ENCODE results near the gene DUSP3.

The DUSP3 gene

GRCh38 chr17:43767053-43767712 lies 11.6 kb downstream of the DUSP3 start:
- DNase-seq: no peak

DNA sequence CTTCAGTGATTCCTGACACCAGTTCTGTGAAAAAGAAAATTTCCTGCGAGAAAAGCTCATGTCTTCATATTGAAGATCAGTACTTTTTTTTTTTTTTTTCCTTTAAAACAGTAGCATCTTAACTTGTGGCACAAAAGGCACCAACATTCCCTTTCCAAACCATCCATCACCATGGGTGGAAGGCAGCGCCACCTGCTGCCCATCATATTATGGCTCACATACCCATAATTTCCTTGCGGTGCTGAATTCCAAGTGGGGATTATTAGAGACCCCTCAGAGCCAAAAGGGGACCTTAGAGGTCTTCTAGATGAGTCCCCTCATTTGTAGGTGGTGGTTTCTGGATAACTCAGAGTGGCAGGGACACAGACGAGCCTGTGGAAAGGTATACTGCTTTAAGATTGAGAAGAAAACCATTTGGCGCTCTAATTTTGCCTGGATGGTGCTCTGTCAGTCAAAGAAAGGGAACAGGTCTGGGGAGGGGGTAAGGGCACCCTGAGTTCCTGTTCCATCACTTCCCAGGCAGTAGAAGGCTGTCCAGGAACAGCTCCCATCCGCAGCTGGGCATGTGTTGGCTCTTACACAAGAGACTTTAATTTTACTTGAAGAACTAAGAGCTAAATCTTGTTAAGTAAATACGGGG lies 12.2 kb downstream of the DUSP3 start:
- DNase-seq: peak; percentile 43

- DNase-seq: peak; percentile 91
These were observed 18.4 kb downstream of the DUSP3 start for GRCh38 chr17:43760254-43760852.

- no peak for DNase-seq
These were observed 18.9 kb downstream of the DUSP3 start for GRCh38 chr17:43759836-43760235.

GRCh38 chr17:43758497-43759174 lies 20.1 kb downstream of the DUSP3 start, which contains the start of gene SOST:
SOST (minus strand) TSS chr17:43758791; CDS start chr17:43758741, 50 bp downstream.
- no peak for DNase-seq

DNA sequence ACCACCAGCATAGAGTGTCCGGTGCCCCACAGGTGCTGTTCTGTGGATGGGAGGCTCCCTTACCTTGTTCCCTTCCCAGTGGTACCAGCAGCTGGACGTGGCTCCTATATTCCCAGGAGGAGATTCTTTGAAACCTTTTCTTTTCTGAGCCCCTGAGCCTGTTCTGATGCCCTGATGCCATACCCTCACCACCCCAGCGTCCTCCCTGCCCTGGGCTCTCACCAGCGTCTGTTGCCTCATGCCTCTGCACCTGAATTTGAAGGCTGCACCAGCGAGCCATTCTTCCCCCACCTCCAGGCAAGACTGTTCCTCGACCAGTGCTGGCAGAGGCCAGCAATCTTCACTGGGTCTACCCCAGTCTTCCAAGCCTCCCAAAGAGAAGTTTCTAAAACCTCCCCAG lies 20.7 kb downstream of the DUSP3 start:
- no peak for DNase-seq

GRCh38 chr17:43757171-43757660 lies 21.6 kb downstream of the DUSP3 start:
- DNase-seq: no peak

- DNase-seq: no peak
These were observed 22.6 kb downstream of the DUSP3 start for GRCh38 chr17:43756201-43756600.

DNA sequence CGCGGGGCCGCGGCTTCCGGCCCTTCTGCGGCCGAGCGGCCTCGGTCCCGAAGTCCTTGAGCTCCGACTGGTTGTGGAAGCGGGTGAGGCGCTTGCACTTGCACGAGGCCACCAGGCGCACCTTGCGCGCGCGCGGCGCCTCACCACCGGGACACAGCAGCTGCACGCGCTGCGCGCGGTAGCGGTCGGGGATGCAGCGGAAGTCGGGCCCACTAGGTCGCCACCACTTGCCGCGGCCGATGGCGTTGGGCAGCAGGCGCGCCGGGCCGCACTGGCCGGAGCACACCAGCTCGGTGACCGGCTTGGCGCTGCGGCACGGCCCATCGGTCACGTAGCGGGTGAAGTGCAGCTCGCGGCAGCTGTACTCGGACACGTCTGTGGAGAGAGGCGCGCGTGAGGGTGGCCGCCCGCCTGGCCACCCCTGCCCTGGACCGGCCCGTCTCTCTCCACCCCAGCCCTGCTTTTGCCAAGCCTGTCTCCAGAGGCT lies 23.3 kb downstream of the DUSP3 start:
- no peak for DNase-seq

DNA sequence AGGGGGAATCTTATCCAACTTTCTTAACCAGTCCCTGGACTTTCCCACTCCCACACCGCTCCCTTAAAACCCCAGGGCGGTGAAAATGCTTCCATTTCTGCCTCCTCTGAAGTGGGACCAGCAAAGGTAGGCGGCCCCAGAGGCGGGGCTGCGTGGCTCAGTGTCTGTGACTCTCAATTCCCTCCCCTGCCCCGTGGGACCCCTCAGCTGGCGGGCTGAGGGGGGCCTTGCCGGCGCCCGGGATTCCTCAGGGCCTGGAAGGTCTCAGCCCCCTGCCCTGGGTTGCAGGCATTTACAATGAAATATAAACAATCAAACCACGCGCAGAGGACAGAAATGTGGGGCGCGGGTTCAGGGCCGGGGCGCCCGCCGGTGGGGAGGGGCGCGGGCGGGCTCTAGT lies 23.8 kb downstream of the DUSP3 start:
- DNase-seq: no peak

GRCh38 chr17:43753493-43754129 lies 25.2 kb downstream of the DUSP3 start:
- no peak for DNase-seq

DNA sequence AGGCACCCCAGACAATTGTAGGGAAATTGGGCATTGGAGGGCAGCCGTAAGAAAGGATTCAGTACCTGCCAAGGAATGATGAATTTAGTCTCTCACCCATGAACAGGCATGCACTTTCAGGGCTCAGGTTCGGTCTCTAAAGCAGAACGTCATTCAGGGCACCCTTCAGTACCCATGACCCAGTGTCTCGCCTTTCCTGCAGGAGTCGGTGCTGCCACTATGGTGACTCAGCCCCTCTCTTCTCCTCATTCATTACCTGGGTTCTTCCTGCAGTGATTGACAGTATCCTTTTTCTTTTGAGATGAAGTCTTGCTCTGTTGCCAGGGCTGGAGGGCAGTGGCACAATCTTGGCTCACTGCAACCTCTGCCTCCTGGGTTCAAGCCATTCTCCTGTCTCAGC lies 28.6 kb downstream of the DUSP3 start:
- DNase-seq: no peak

GRCh38 chr17:43745541-43745940 lies 33.2 kb downstream of the DUSP3 start:
- DNase-seq: no peak

DNA sequence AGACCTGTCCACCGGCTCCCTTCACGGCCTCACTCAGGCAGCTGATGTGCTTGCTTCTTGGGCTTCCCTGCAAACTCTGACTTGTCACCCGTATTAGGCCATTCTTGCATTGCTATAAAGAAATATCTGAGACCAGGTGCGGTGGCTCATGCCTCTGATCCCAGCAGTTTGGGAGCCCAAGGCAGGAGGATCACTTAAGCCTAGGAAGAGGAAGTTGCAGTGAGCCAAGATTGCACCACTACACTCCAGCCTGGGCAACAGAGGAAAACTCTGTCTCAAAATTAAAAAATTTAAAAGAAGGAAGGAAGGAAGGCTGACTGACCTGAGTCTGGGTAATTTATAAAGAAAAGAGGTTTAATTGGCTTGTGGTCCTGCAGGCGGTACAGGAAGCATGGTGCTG lies 37.1 kb downstream of the DUSP3 start:
- DNase-seq: no peak

DNA sequence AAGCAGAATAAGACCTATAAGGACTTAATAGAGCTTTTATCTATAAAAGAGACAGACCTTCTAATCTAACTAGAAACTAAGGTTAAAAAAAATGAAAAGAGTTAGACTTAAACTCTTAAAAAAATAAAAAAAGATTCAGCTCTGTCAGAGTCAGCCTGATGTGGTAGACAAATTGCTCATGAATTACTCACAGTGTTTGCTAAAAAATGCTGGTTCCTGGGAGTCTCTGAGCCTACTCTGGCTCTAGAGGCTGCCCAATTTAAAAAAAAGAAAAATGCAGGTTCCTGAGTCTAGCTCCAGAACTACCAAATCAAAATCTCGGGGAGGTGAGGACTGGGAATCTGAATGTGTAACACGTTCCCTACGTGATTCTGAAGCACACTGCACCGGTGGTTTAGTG lies 38.2 kb downstream of the DUSP3 start:
- DNase-seq: no peak

- DNase-seq: no peak
These were observed 41.1 kb downstream of the DUSP3 start for GRCh38 chr17:43737722-43738121.

- no peak for DNase-seq
These were observed 42.4 kb downstream of the DUSP3 start for GRCh38 chr17:43736389-43736788.

DNA sequence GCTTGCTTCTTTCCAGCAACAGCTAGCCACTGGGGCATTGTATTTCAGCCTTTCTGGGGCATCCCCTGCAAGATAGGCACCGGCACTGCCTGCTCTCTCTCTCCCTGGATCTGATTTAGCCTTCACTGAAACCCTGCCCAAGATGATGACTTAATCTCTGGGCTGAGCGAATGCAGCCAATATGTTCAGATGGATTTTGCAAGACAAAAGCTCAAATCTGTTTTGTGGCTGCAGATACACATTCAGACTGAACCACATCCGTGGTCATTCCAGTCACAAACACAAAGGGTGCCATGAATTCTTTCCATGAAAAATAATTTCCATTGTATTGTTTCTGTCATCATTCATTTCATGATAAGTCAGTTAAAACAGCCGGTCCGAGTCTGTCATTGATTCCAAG lies 44.4 kb downstream of the DUSP3 start:
- DNase-seq: no peak

DNA sequence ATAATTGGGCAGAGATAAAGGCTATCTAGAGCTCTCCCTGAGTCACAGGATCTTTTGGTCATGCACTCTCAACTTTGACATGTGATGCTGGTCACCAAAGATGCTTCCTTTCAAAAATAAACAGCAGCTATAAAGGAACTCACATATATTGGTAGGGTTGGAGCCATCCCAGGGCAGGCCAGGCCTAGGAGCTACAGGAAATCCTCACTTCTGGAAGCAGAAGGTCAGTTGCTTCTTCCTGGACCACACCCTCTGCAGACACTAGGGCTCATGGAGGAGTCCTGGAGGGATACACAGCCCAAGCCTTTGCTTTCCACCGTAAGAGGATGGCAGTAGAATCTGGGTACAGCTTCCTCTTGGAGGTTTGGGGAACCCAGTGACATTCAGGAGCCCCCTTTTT lies 44.8 kb downstream of the DUSP3 start:
- no peak for DNase-seq

DNA sequence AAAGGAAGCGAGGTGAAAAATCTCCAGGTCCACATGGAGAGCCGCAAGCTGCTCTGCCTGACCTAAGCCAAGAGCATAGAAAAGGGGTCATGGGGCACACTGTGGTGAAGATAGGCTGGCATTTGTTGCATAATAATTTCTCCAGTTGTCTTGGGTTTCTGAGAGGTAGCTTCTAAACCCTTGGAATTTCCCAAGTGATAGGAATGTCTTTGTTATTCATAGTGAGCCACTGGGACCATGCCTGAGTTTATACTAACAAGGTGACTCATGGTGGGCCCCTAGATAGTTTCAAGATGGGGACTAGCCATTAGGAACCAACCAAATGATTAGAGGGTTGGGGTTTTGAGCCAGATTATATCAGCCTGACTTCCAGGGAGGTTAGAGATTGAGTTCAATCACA lies 45.8 kb downstream of the DUSP3 start:
- DNase-seq: no peak

GRCh38 chr17:43728081-43728480 lies 50.7 kb downstream of the DUSP3 start:
- no peak for DNase-seq

DNA sequence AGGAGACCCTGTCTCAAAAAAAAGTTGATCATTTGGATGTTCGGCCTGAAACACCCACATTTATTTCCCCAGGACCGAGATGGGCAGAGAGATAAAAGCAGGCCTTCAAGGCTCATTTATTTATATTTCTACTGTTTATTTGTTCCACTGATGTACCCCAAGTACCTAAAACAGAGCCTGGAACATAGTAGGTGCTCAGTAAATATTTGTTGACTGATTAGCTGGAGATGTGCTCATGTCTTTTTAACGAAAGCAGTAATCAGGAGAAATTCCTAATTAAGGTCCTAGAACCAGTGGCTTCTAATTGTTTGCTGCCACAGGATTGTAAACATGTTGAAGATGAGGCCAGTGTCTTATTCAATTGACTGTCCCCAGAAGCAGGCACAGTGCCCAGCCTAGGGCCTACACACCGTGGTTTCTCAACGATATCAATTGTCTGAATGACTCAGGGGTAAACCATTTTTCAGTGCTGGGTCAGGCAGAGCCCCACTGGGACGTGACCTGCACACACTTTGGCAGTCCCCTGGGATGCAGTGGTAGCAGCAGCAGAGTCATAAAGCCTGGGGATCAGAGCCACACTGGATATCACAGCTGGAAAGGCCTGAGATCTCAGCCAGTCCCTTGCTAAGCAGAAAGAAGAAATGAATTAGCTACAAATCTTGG lies 54.9 kb downstream of the DUSP3 start:
- no peak for DNase-seq
